KBM-7 (cell line): ENCODE measurements around the gene RAB17.

ENCODE experiments used
- DNase-seq: peaks from one replicate; pipeline ENCODE4 v3.0.0-alpha.2; 2015
- in situ Hi-C: fragments of 300-500 bp; cut with MboI; formaldehyde crosslinking; loops from 2 replicates; pipeline ENCODE4 v1.14.3; 2020; ENCODE audit warnings: low sequenced_read_pairs, low pct_unique_long_range_greater_than_20kb, mixed read lengths

The RAB17 gene

DNA sequence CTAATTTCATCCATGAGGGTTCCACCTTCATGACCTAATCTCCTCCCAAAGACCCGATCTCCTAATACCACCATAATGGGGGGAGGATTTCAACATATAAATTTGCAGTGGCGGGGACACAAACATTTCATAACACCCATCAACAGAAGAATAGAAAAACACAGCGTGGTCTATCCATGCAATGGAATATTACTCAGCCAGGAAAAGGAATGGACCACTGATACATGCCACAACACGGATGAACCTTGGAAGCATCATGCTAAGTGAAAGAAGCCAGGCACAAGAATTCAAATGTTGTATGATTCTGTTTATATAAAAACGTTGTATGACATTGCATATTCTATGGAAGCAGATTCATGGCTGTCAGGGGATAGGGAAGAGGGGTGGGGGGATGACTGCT lies 21.5 kb downstream of the RAB17 start:
- DNase-seq: no peak
- in situ Hi-C loops: no loop called here

DNA sequence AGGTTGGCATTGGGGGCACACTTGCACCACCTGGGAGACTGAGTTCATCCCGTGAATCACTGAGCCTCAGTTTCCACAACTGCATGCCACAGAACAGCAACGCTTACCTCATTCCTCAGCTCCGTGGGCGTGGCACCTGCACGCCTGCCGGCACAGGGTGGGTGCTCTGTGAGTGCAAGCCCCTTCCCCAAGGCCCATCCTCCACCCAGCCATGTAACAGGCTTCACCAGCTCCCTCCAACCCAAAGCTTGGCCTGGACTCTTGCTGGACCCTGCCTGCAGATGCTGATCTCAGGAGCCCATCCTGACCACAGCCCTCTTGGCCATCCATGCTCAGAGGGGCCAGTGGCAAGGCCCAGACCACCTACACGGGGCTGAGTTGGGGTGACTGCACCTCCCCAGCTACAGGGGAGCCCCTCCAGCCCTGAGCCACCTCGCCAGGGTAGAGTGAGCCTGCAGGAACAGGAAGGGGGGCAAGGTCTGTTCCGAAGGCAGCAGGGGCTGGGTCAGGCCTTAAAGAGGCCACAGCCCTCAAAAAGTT lies 22.3 kb downstream of the RAB17 start:
- in situ Hi-C loops: no loop called here
- no peak for DNase-seq

DNA sequence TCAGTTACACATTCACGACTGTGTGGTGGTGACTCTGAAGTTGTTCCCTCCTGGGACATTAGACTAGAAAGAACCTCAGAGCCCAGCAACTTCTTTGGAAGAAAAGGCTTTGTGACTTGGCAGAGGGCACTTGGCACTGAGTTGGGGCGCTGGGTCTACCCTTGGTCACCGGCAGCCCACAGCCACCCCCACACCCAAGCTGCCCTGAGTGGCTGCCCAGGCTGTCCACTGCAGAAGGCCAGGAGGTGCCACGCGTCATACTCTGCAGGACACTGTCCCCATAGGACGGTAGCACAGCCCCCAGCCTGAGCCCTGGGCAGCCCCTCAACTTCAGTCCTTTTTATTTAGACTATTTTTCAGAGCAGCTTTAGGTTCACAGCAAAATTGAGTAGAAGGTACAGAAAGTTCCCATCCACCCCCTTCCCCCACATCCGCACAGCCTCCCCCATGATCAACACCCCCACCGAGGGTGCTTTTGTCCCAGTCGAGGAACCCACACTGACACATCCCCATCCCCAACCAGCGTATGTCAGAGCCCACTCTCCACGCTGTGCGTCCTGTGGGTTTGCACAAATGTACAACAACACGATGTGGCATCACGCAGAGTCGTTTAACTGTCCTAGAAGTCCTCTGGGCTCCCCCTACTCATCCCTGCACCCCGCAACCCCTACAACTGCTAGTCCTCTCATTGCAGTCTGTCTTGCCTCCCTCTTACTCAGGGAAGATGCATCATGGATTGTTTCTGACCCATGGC lies 23.1 kb downstream of the RAB17 start:
- in situ Hi-C loops: no loop called here

DNA sequence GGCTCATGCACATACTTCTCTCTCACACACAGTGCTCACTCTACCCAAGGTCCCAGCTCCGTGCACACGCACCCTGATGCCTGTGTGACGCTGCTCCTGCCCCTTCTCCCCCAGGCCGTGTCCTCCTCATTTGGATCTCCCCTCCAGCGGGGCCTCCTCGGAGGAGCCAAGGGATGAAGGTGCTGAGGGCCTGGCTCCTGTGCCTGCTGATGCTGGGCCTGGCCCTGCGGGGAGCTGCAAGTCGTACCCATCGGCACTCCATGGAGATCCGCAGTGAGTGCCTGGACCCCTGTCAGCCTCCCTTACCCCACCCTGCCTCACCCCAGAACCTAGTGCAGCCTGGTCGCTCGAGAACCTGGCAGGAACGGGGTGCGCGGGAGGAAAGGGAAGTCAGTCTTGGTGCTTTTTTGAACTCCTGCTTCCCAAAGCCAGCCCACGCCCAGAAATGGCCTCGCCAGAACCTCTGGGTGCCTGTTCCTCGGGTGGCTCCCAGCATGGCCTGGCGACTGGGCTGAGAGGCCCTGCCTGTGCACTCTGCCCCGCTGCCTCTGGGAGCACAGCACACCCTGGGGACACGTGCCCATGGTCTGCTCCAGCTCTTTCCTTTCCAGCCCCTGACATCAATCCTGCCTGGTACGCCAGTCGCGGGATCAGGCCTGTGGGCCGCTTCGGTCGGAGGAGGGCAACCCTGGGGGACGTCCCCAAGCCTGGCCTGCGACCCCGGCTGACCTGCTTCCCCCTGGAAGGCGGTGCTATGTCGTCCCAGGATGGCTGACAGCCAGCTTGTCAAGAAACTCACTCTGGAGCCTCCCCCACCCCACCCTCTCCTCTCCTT lies 23.9 kb downstream of the RAB17 start, which contains the start of gene PRLH:
PRLH (plus strand) TSS at position 174 of the 835 bp plus-strand sequence; CDS start at position 174, 0 bp downstream.
- no peak for DNase-seq
- in situ Hi-C loops: no loop called here

More for the DNA sequence above, 23.1 kb downstream of the RAB17 start:
- no peak for DNase-seq

DNA sequence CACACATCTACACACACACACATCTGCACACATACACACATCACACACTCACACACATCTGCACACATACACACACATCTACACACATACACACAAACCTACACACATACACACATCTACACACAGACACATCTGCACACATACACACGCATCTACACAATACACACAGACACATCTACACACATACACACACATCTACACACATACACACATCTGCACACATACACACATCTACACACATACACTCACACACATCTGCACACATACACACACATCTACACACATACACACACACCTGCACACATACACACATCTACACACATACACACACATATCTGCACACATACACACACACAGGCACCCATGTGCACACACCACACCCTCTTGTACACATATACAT lies 24.6 kb downstream of the RAB17 start:
- in situ Hi-C loops: no loop called here
- DNase-seq: no peak

DNA sequence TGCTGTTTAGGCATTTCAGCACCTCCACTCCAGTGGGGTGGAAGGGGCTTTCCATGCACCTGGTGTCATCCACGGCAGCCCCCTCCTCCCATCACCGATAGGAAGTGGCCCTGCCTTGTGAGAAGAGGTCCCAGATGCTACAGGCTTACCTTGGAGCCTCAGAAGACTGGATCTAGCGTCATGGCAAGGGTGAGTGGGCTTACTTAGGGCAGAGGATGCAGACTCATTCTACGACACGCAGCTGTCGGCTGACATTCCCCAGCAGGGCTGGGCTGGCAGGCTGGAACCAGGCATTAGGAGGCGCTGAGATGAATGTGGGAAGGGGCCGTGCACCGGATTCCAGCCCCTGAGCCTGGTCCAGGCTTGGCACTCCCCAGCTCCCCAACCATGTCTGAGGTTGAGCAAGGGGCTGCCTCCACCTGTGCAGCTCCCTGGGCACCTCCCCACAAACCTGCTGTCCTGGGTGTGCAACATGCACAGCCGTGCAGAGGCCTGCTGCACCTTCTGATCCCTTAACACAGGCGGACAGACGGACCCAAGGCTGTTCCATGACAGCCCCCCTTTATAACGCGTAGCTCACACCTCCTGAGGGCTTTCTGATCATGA lies 25.9 kb downstream of the RAB17 start:
- in situ Hi-C loops: no loop called here
- no peak for DNase-seq

DNA sequence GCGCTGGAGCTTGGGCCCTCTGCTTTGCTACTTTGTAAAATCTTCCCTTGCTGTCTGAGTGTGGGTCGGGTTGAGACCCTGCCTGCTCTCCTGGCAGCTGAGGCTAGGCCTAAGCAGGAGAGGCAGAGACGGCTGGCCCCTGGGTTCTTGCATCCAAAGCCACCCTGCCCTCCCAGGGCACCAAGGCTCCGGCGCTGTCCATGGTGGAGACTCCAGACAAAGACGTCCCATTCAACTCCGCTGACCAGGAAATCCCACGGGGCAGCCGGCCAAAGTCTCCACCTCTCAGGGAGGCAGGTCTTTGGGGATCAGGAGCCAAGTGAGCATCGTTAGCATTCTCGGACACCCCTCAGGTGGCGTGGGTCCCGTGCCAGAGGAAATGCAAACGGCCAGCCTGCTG lies 26.7 kb downstream of the RAB17 start:
- DNase-seq: no peak
- in situ Hi-C loops: no loop called here

DNA sequence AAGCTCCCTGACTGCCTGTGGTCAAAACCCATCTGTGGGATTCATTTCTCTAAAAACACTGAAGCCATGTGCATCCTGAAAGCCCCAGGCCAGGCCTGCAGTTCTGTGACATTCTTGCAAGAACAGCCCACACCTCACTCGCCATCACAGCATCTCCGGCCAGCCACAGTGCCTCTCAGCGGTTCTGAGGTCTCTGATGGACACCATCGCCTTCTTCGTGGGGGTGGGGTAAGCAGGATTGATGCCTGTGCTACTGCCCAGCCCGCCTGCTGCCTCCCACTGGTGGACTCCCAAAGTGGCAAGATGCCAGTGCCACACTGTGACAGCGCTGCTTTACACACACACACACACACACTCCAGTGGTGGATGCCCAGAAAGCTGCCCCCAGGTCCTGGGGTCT lies 29.3 kb downstream of the RAB17 start:
- no peak for DNase-seq
- in situ Hi-C loops: no loop called here

DNA sequence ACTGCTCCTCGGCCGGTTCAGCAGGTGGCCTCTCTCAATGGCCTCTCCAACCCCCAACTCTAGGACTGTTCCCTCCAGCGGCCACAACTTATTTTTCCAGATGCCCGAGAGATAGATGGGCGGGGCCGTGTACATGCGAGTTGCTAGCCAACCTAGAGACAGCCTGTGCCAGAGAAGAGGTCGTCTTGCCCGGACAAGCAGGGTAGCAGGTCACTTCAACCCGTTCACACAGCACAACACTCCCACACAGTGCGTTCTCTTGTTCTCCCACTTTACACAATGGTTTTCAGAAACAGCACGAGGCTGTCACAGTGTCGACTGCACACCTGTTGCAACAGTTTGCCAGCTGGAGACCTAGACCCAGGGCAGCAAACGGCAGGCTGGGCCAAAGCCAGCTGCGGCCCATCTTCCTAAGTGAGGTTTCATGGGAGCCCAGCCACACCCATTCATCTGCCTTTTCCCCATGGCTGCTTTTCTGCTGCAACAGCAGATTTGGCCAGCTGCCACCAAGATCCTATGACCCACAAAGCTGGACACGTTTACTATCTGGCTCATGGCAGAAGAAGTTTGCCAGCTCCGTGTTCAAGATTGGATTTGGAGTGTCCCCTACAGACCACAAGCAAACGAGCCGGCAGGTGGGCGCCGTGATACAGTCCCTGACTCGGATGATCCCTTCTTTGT lies 31.4 kb downstream of the RAB17 start:
- no peak for DNase-seq
- in situ Hi-C loops: no loop called here

DNA sequence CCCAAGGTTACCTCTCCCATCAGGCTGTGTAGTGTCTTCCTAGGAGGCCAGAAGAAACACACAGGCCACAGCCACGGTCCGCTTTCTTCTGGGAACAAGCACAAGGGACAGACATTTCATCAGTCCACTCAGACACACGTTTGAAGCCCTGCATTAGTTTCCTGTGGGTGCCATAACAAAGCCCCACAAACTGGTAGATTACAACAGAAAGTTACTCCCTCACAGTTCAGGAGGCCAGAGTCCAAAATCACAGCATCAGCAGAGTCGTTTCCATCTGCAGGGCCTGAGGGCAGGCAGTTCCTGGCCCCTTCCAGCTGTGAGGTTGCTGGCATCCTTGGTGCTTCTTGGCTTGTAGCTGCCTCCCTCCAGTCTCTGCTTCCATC lies 32.9 kb downstream of the RAB17 start:
- in situ Hi-C loops: no loop called here
- DNase-seq: no peak

DNA sequence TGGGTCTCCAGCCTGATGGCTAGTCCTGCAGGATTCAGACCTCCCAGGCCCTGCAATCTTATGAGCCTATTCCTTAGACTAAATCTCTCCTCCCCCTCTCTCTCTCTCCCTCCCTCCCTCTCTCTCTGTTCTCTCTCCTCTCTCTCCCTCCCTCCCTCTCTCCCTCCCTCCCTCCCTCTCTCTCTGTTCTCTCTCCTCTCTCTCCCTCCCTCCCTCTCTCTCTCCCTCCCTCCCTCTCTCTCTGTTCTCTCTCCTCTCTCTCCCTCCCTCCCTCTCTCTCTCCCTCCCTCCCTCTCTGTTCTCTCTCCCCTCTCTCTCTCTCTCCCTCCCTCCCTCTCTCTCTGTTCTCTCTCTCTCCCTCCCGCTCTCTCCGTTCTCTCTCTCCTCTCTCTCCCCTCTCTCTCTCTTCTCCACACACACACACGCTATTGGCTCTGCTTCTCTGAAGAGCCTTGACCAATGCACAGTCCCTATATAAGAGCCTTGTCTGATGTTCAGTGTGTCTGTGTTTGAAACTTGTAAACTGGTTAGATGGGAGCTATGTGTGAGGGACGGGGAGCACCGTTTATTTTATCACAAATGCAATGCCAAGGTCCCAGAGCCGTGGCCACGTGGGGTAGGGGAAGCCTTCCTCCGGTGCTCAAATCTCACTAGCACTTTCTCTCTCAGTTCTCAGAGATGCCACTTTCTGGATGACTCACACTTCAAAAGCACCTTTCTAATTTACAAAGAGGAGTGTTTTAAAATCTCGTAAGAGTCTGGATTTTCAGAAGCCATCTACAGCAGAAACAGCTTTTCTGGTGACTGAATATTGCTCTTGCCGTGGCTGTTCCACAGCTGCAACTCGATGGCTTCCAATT lies 33.5 kb downstream of the RAB17 start:
- in situ Hi-C loops: no loop called here
- no peak for DNase-seq

DNA sequence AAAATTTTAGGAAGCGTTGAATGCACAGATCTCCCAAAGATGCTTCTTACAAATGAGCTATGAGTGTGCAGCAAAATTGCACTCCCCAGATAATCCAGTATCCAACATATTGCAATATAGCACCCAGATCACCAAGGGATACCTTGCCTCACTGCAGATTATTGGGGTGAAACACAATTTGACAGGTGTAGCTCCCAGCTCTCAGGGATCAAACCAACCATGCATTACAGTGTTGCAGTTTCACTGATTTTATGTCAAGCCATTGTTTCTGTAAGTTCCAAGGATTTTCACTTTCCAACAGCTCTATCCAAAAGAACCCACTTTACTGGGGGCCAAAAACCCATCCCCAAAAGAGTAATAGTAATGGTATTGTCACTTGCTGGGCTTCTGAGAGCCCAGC lies 35.0 kb downstream of the RAB17 start:
- no peak for DNase-seq
- in situ Hi-C loops: no loop called here

DNA sequence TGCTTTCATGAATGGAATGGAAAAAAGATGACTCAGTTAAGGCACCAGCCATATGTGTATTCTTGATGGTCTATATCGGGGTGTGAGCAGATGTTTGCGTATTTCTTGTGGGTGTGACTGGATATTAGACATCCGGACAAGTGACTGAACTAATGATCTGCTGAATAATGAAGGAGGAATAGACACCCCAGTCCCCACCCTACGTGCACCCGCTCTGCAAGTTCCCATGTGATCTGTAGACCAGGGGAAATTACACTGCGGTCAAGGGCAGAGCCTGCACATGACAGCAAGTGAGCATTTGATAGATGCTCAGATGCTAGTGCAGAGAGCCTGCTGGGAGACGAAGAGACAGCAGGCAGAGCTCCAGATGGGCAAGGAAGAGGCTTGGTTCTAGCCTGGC lies 36.6 kb downstream of the RAB17 start:
- no peak for DNase-seq
- in situ Hi-C loops: no loop called here

DNA sequence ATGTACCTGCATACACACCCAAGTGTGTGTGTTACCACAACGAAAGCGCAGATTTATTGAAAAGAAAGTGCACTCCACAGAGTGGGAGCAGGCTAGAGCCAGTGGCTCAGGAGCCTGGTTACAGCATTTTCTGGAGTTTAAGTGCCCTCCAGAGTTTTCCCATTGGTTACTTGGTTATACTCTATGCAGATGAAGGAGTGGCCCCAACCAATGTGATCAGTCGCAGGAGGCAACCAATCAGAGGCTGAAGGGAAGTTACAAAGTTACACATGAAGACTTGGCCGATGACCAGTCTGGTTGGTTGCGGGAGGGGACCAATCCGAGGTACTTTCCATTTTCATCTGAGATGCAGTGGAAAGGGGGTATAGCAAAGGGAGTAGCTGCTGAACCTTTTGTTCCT lies 37.6 kb downstream of the RAB17 start:
- in situ Hi-C loops: no loop called here
- DNase-seq: no peak

DNA sequence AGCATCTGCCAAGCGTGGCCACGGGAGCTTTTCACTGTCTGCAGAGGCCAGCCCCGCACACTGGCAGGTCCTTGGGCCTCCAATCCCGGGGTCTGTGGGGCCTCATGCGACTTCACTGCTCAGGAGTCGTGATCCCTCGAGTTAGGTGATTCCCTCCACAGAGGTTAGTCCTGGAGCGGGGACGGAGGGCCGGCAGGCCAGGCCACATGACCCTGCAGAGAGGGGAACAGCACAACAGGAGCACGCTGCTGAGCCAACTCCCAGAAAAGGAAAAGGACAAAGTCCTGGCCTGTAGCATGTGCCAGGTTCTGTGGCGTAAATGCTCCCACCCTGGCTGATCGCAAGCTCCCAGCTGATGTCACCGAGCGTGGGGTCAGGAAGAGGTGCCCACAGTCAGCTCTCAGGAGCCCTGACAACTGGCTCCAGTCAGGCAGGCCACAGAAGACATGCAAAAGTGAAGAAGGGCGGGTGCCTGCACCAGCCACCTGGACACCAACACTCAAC lies 39.4 kb downstream of the RAB17 start:
- in situ Hi-C loops: no loop called here

DNA sequence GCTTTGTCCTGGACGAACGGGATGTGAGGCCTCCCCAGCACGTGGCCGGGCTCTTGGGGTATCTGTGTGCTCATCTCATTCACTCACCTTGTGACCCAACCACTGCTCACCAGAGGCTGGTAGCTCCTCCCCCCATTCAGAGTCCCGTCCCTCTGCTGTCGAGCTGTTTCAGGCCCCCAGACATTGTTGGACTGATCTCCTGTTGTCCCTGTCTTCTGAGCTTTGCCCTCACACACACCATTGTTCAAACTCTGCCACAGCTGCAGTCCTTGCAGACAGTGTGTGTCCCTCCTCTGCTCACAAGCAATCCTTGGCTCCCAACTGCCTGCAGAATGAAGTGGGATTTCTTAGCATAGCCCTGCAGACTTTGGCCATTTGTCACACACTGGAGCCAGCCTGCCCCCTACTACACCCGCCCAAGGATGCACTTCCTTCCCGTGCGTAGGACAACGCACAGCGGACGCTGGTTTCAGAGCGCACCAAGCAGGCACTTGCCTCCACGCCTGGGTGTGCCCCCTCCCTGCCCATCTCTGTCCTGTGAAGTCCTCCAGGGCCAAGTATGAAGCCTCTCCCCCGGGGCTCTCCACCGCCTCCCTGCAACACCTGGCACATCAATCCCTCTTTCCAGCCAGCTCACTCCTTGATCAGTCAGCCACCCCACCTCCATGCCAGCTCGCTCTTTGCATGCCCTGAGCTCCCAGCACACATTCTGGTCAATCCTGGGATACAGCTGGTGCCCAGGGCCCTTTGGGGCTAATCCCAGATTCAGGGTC lies 40.7 kb downstream of the RAB17 start:
- in situ Hi-C loops: no loop called here

More for the DNA sequence above, 39.4 kb downstream of the RAB17 start:
- DNase-seq: no peak

DNA sequence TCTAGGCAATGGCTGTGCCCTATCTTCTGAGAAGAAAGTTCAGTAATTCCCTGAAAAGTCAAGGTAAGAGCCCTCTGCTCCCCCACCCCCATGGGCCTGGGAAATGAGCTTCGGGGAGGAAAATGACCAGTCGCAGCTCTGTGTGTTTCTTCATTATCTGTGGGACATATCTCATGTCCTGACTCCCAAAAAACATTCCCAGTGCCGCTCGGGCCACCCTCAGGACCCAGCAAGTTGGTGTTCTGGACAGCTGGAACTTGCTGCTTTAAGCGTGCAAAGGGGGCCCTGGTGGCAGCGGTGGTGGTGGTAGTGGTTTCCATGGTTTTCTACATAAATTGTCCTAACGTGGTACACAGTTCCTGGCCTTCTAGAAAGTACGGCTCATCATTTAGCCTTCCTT lies 41.3 kb downstream of the RAB17 start:
- no peak for DNase-seq
- in situ Hi-C loops: no loop called here

More for the DNA sequence above, 40.7 kb downstream of the RAB17 start:
- DNase-seq: no peak
